GM19043 (cell line): Measurements from ENCODE around the gene ACOD1.
"Not testable (repeated sequence)": the region's sequence is repeated elsewhere in the genome, so short reads cannot be mapped to it uniquely, and the experiment has no call there.

Experiments used
- ATAC-seq: cut with Tn5 transposase; IDR thresholded peaks from one replicate; pipeline ENCODE4 v1.9.1; 2021; ENCODE audit warnings: low read depth; ENCODE audit not compliant: unreplicated experiment

ACOD1 gene

DNA sequence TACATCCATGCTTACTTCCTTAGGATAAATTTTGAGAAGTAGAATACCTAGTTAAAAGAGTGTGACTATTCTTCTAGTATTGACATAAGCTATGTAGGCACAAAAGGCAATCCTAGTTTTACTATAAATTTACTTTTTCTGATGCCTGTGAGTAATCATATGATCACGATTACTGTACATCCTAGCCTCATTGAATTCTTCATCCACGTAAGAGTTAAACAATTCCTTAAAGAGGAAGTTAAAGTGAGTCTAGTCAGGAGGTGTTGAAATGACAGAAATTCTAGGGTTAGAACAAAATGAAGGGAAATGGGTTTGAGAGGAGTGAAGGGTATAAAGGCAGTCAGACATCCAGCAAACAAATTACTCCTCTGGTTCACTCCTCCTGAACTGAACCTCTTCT lies at the start of gene ACOD1:
ACOD1 (plus strand) TSS at position 363 of the 400 bp plus-strand sequence. CDS start 48 bp downstream, outside the sequence.
- ATAC-seq: no peak

GRCh38 chr13:76899066-76899465 lies 49.2 kb upstream of the ACOD1 start:
- ATAC-seq: not testable (repeated sequence)

- ATAC-seq: peak; percentile 96
Measured at GRCh38 chr13:76903544-76904162, 44.7 kb upstream of the ACOD1 start.

DNA sequence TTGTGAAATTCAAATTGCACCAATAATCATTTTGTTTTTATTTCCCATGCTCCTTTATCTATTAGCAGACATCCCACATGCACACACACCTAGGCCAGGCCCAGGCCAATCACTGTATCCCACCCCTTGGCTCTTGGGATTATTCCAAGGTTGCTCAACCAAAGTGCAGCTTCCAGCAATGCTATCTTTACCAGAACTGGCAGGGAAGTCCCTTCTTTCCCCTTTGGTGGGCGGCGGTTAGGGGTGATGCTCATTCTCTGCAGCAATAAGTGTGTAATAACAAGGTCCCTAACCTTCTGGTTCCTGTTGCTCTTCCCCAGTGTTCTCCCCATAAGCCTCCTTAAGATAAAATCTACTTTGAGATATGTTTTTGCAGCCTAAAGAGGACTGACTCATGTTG lies 43.8 kb upstream of the ACOD1 start:
- ATAC-seq: no peak

GRCh38 chr13:76912476-76912875 lies 35.8 kb upstream of the ACOD1 start:
- ATAC-seq: no peak

DNA sequence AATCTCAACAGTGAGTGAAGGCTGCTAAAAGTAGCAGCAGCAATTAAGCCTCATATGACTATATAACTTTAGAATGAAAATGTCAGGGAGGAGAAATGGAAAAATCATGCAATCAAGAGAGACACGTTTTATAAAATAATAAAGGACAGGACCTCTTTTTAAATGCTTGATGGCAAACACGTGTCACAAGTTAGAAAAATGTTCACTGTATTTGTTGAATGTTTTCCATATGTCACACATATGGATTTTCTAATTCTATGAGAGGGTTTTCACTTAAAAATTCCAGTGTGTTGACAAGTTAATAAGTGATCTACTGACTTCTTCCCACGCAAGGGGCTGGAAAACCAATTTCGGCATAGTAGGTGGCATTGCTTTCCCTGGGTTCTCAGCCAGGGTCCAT lies 34.4 kb upstream of the ACOD1 start:
- ATAC-seq: no peak

GRCh38 chr13:76917095-76917494 lies 31.2 kb upstream of the ACOD1 start:
- no peak for ATAC-seq

DNA sequence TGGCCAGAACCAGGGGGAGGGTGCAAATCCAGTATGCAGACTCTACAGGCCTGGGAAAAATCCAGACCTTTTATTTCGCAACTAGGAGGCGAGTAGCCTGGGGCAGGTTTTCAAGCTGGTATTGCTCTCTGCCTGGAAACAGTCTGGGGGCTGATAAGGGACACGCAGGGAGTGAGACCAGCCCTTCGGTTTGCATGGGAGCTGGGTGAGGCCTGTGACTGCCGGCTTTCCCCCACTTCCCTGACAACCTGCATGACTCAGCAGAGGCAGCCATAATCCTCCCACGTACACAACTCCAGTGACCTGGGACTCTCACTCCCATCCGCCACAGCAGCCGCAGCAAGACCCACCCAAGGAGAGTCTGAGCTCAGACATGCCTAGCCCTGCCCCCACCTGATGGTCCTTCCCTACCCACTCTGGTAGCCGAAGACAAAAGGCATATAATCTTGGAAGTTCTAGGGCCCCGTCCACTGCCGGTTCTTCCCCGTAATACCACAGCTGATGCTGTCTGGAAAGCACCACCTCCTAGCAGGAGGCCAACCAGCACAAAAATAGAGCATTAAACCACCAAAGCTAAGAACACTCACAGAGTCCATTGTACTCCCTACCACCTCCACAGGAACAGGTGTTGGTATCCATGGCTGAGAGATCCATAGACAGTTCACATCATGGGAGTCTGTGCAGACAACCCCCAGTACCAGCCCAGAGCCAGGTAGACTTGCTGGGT lies 30.4 kb upstream of the ACOD1 start:
- not testable (repeated sequence) for ATAC-seq

- no peak for ATAC-seq
Measured at GRCh38 chr13:76921516-76921915, 26.8 kb upstream of the ACOD1 start.

DNA sequence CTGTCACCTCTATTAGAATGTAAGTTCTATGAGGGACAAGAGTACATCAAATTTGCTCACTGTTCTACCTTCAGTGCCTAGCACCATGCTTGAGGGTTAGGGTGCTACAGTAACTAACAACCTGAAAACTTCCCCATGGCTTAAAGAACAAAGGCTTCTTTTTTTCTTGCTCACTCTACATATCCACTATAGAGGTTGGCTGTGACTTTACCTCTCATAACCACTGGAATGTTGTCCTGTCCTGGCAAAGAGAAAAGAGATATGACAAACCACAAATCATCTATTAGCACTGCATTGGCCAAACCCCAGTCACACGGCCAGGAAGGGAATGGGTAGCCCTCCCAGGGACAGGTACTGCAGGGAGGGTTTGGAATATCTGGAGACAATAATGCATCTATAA lies 23.2 kb upstream of the ACOD1 start:
- ATAC-seq: no peak

GRCh38 chr13:76927955-76928354 lies 20.4 kb upstream of the ACOD1 start:
- ATAC-seq: no peak

DNA sequence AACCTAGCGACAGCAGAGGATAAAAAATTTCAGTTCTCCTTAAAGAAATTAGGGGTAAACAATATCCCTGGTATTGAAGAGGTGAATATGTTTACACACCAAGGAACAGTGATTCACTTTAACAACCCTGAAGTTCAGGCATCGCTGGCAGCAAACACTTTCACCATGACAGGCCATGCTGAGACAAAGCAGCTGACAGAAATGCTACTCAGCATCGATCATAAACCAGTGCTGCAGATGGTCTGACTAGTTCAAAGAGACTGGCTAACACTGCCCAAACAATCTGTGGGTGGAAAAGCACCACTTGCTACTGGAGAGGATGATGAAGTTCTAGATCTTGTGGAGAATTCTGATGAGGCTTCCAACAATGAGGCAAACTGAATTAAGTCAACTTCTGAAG lies 19.9 kb upstream of the ACOD1 start:
- no peak for ATAC-seq

DNA sequence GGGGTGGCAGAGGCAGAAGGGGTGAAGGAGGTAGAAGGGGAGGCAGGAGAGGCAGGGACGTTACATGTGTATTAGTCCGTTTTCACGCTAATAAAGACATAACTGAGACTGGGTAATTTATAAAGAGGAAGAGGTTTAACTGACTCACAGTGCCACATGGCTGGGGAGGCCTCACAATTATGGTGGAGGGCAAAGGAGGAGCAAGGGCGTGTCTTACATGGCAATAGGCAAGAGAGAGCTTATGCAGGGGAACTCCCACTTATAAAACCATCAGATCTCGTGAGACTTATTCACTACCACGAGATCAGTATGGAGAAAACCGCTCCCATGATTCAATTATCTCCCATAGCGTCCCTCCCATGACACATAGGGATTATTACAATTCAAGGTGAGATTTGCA lies 19.0 kb upstream of the ACOD1 start:
- no peak for ATAC-seq

- ATAC-seq: no peak
Measured at GRCh38 chr13:76929851-76930374, 18.4 kb upstream of the ACOD1 start.

GRCh38 chr13:76932076-76932475 lies 16.2 kb upstream of the ACOD1 start:
- ATAC-seq: no peak

- ATAC-seq: no peak
Measured at GRCh38 chr13:76934671-76935070, 13.6 kb upstream of the ACOD1 start.

DNA sequence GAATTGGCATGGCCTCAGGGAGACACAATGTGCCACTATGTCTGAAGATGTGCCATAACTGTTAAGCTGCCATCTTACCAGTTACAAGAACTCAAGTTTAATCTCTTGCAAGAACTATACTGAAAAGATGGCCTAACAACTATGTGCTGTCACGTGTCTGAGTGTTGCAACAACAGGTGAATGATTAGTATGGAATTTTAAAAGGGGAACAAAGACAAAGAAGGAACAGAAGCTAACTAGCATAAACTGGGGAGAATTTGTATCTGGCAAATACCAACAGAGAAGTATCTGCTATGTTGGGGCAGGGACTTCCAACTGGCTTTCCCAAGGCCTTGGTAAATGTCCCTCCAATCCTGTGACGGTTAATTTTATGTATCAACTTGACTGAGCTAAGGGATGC lies 11.5 kb upstream of the ACOD1 start:
- no peak for ATAC-seq

DNA sequence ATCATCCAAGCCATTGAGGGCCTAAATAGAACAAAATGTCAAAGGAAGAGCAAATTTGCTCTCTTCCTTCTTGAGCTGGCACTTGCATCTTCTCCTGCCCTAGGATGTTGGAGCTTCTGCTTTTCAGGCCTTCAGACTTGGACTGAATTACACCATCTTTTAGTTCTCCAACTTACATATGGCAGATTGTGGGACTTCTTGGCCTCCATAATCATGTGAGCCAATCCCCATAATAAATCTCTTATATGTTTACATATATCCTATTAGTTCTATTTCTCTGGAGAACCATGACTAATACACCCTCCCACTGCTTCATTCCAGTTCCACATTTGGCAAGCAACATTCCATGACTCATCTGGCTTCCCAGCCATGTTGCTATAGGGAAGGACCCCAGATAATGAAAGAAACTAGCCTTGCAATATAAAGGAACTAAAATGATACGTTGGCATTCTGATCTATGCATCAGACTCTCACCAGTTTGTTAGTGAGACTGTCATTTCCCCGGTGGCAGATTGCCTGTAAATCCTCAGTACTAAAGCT lies 11.0 kb upstream of the ACOD1 start:
- no peak for ATAC-seq

GRCh38 chr13:76939215-76939614 lies 9.1 kb upstream of the ACOD1 start:
- no peak for ATAC-seq

GRCh38 chr13:76942363-76942762 lies 5.9 kb upstream of the ACOD1 start:
- ATAC-seq: no peak

- ATAC-seq: no peak
Measured at GRCh38 chr13:76943646-76944045, 4.7 kb upstream of the ACOD1 start.

- ATAC-seq: no peak
Measured at GRCh38 chr13:76944456-76944855, 3.9 kb upstream of the ACOD1 start.
